Activated CD8-positive, alpha-beta memory T cell treated with anti-CD3 and anti-CD28 coated beads, Interleukin-2, amount 50 U/mL, for 4 hours (primary cell): ENCODE data around the gene TEAD1.
A peak's percentile ranks its signal among the peaks of the same experiment; 100 is the strongest.
"Not testable (repeated sequence)": the region's sequence is repeated elsewhere in the genome, so short reads cannot be mapped to it uniquely, and the experiment has no call there.

Experiments used
- DNase-seq: peaks from one replicate; pipeline ENCODE4 v3.0.0-alpha.2; 2020

The TEAD1 gene

DNA sequence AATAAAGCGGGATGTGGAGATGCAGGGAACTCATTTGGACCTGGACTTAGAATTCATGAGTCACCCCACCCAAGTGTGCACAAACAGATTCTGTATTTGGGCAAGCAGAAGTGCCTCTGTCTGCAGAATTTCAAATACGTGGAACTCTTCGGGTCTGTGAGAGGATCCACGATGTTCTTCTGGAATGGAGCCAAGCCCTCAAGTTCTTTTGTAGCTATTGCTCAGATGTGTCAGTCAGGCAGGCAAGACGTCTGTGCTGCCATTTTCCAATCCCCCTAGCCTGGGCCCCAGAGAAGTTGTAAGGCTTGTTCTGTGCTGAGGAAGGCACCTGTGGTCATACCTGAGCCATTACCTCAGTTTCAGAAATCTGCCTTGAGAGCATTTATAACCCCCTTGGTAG lies 202.1 kb downstream of the TEAD1 start:
- DNase-seq: no peak

DNA sequence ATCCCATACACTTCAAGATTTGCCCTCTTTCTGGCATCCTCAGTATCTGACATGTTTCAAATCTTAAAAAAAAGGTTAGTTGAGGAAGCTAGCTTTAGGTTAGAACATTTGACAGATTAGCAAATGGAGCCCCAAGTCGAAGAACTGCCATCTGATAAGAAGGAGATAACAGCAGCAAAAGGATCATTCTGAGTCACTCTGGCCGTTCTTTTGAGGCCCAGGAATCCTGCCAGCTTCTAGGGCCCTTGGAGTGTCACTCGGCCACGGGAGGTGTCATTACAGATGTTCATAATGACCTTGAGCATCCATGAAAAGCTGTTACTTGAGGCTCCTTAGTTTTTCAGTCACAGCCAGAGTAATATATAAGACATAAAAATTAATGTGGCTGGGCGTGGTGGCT lies 202.8 kb downstream of the TEAD1 start:
- DNase-seq: no peak

- not testable (repeated sequence) for DNase-seq
These were observed 203.3 kb downstream of the TEAD1 start for GRCh38 chr11:12877508-12877907.

GRCh38 chr11:12880327-12880726 lies 206.1 kb downstream of the TEAD1 start:
- DNase-seq: no peak

- no peak for DNase-seq
These were observed 208.4 kb downstream of the TEAD1 start for GRCh38 chr11:12882670-12883069.

DNA sequence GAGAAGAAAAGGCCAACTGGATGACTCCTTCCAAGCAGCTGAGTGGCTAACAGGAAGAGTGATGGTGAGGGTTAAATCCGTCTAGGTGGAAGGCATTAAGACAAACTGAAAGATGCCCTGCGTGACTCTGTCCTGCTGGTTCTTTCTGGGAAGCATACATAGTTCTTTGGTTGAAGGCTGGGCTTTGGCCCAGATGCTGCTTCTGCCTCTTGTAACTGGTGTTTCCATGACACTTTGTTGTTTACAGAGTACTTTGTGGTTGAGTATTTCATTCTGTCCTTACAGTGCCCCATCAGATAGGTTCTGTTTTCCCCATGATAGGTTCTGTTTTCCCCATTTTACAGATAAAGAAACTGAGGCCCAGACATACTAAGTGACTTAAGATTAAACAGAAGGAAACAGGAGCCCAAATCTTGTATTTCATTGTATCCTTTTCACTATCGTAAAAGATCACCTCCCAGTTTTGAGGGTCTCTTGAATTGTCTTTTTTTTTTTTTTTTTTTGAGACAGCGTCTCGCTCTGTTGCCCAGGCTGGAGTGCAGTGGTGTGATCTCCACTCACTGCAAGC lies 210.6 kb downstream of the TEAD1 start:
- DNase-seq: no peak

- no peak for DNase-seq
These were observed 211.6 kb downstream of the TEAD1 start for GRCh38 chr11:12885717-12886239.

GRCh38 chr11:12886508-12886907 lies 212.3 kb downstream of the TEAD1 start:
- DNase-seq: no peak

DNA sequence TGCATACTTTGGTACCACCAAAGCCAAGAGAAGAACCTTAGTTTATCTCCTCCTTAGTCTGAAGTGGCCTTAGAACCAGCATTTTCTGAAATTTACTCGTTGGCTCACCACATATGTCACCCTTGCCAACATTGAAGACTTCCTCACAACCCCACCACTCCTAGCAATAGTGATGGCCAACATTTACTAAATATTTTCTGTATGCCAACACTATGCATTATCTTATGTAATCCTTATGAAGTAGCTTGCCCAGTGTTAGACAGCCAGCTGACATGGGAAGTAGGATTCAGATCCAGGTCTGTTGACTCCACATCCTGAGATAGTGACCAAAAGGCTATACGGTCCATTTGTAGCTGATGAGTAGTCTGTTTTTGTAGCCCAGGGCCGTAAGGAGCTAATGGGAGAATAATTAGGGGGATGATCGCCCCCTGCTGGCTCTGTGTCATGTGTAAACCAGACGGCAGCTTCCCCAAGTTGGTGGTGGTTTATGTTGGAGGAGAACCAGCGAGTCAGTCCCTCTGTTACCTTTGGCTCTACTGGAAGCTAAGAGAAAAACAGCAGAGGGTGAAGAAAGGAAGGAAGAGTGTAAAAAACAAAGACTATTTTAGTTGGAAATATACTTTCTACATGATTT lies 214.4 kb downstream of the TEAD1 start:
- DNase-seq: peak; percentile 59

- DNase-seq: no peak
These were observed 215.0 kb downstream of the TEAD1 start for GRCh38 chr11:12889243-12889642.

- no peak for DNase-seq
These were observed 216.3 kb downstream of the TEAD1 start for GRCh38 chr11:12890476-12890875.

- peak; percentile 40 for DNase-seq
These were observed 219.8 kb downstream of the TEAD1 start for GRCh38 chr11:12893787-12894672.

DNA sequence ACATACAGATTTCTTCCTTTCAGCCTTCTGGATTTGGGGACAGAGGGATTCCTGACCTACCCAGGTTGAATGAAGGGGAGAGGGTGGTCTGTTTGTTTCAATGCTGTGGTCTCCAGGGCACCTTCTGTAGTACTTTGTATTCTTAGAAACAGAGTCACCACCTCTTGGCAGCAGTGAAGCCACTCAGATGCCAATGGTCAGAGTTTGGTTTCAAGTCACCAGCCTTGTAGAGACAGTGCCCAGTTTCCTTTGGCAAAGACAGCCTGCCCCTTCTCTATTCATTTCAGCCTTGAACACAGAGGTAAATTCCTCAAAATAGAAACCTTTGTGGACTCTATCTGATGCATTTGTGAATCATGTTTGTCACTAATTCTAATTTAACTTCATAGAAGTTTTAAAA lies 223.2 kb downstream of the TEAD1 start:
- no peak for DNase-seq

- DNase-seq: no peak
These were observed 223.6 kb downstream of the TEAD1 start for GRCh38 chr11:12897867-12898266.

- no peak for DNase-seq
These were observed 226.3 kb downstream of the TEAD1 start for GRCh38 chr11:12900496-12900895.

- DNase-seq: no peak
These were observed 227.1 kb downstream of the TEAD1 start for GRCh38 chr11:12901272-12901671.

- no peak for DNase-seq
These were observed 227.8 kb downstream of the TEAD1 start for GRCh38 chr11:12901874-12902481.

GRCh38 chr11:12902791-12903486 lies 228.7 kb downstream of the TEAD1 start:
- DNase-seq: no peak

DNA sequence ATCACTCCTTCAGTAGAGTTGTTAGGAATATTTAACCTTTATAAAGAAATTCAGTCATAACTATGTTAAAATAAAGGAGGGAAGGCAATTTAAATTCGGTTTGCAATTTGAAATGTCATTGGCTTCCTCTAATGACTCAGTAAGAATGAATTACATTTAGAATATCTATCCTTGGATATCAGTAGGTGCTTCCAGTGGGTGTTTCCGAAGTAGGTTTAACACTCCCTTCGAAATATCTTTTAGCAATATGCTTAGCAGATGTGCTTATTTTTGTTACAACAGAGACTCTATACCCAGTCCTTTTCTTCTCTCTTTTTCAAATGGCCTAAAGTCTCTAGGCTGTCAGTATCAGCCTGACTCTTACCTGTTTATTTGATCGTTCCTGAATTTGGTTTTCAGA lies 231.2 kb downstream of the TEAD1 start:
- no peak for DNase-seq

GRCh38 chr11:12906501-12906900 lies 232.3 kb downstream of the TEAD1 start:
- no peak for DNase-seq

DNA sequence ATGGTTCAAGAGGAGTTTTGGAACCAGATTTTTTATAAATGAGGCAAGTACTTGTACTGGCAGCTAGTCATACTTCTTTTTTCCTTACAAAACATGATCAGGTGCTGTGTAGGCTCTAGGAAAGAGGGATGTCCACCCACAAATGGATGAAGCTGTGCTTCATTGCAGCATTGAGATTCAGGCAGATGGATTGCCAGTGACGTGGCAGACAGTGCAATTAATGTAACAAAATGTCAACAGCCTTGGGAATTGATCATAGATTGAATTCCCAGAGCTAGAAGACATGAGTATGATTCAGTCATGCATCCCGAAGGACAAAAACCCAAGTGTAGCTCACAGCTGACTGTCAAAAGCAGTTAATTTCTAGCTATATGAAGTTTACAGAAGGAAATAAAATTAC lies 235.7 kb downstream of the TEAD1 start:
- no peak for DNase-seq

DNA sequence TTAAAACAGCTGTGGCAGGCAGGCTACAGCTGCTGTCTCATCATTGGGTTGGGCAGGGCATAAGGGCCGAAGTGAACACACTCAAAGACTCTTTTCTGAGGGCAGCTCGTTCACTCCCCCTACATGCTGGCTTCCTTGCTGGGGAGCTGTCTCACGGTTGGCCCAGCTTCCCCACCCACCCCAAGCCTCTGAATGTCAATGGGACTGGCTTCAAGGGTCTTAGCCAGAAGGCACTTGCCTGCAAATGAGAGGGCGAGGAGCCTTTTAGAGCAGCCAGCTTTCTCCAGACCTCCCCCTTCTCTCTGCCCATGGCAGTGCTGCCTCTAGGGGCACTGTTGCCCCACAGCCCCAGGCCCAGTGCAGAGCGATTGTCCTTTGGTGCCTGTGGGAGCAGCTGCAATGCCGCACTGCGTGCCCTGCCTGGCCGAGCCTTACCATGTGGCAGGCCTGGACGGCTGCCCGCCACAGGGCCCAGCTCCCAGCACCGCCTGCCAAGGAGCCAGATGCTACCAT lies 240.2 kb downstream of the TEAD1 start:
- peak; percentile 15 for DNase-seq

- DNase-seq: no peak
These were observed 240.9 kb downstream of the TEAD1 start for GRCh38 chr11:12915093-12915492.
